CD4-positive, alpha-beta memory T cell (primary cell): ENCODE results near the gene DNA2. TPM values are rescaled to one million over a fixed set of nuclear protein-coding genes. Genes with fewer than 3 reads are reported as not detected.

Experiments
- CTCF ChIA-PET: fragments of 350-600 bp; sonication (Branson Sonifier 250); formaldehyde crosslinking; loops from one replicate; lab custom pipeline; 2021; ENCODE audit warnings: inconsistent platforms; ENCODE audit not compliant: partially characterized antibody; lab: Charles Lee
- POLR2A ChIA-PET: fragments of 350-600 bp; sonication (Branson Sonifier 250); formaldehyde crosslinking; loops from one replicate; lab custom pipeline; 2021; ENCODE audit not compliant: partially characterized antibody; lab: Charles Lee
- DNase-seq, 5 donors: peaks; one replicate each; pipeline versions ENCODE4 v3.0.0 to v3.0.0-alpha.2; 2020 to 2022; ENCODE audit warnings: mixed read lengths in 1 of 5
- H3K27ac ChIP-seq: one replicate; pipeline ENCODE4 v1.7.0; 2013; ENCODE audit warnings: low read depth, low read length
- H3K27me3 ChIP-seq: 2 replicates; pipeline ENCODE4 v1.7.0; 2013; ENCODE audit warnings: mild to moderate bottlenecking, low read length, moderate library complexity; ENCODE audit not compliant: insufficient read depth
- H3K36me3 ChIP-seq: 2 replicates; pipeline ENCODE4 v1.7.0; 2013; ENCODE audit warnings: mild to moderate bottlenecking, low read length, moderate library complexity; ENCODE audit not compliant: insufficient read depth
- H3K4me1 ChIP-seq: 2 replicates; pipeline ENCODE4 v1.7.0; 2013; ENCODE audit warnings: mild to moderate bottlenecking, low read length, moderate library complexity; ENCODE audit not compliant: insufficient read depth
- H3K4me3 ChIP-seq, 2 donors: one replicate each; pipeline ENCODE4 v1.7.0; 2013; ENCODE audit warnings: low read length in 2 of 2, mild to moderate bottlenecking in 1 of 2
- H3K9me3 ChIP-seq, 2 donors: one replicate each; pipeline ENCODE4 v1.7.0; 2013; ENCODE audit warnings: low read length in 2 of 2, control low read depth in 1 of 2; ENCODE audit not compliant: control insufficient read depth in 1 of 2
- H3K27ac Mint-ChIP-seq, 7 donors: one replicate each; pipeline ENCODE4 v1.8.0; 2020 to 2021; ENCODE audit warnings: mixed read lengths in 7 of 7, mild to moderate bottlenecking in 6 of 7, inconsistent platforms in 3 of 7, moderate library complexity in 3 of 7
- H3K27me3 Mint-ChIP-seq, 2 donors: one replicate each; pipeline ENCODE4 v1.8.0; 2020 to 2021; ENCODE audit warnings: mixed read lengths in 2 of 2
- H3K36me3 Mint-ChIP-seq, 2 donors: one replicate each; pipeline ENCODE4 v1.8.0; 2020 to 2021; ENCODE audit warnings: mixed read lengths in 2 of 2, inconsistent platforms in 1 of 2, mild to moderate bottlenecking in 1 of 2
- H3K4me1 Mint-ChIP-seq, 4 donors: one replicate each; pipeline ENCODE4 v1.8.0; 2020 to 2021; ENCODE audit warnings: mixed read lengths in 4 of 4, mild to moderate bottlenecking in 1 of 4
- H3K4me3 Mint-ChIP-seq, 8 donors: one replicate each; pipeline ENCODE4 v1.8.0; 2020 to 2021; ENCODE audit warnings: mixed read lengths in 8 of 8, mild to moderate bottlenecking in 7 of 8, moderate library complexity in 6 of 8, inconsistent platforms in 3 of 8
- H3K9me3 Mint-ChIP-seq, 8 donors: one replicate each; pipeline ENCODE4 v1.8.0; 2020 to 2021; ENCODE audit warnings: mixed read lengths in 8 of 8, mild to moderate bottlenecking in 5 of 8, inconsistent platforms in 3 of 8, moderate library complexity in 1 of 8
- intact Hi-C: fragments of 100-400 bp; cut with micrococcal nuclease; formaldehyde crosslinking; loops from one replicate; pipeline ENCODE4 v1.15.1; 2023
- polyA plus RNA-seq, 2 donors: library from polyadenylated mRNA; unstranded; fragments of 300-500 nt; fragmentation: Illumina TruSeq; gene quantifications; one replicate each; pipeline ENCODE4 v1.2.3, GENCODE V29; 2021
- total RNA-seq, 2 experiments: library from RNA; stranded (reverse); gene quantifications; one replicate each; pipeline ENCODE4 v1.2.3, GENCODE V29; 2021

The DNA2 gene
- total and polyA plus RNA-seq, 4 experiments from 2014 or later = 0.36 to 7.7 (median 3.3) TPM

GRCh38 chr10:68502846-68503245 lies 31.1 kb upstream of the DNA2 start:
- intact Hi-C loops = no loop called here
- Histone ChIP-seq H3K9me3 (no peaks in the 10 kb centered on the region), H3K36me3 (peaks cover 5% of the 10 kb centered on the region), H3K4me1 (no peaks in the 10 kb centered on the region), H3K27me3 (no peaks in the 10 kb centered on the region), H3K27ac (no peak overlapping the region), H3K4me3 (no peak overlapping the region)
- ChIA-PET POLR2A (no interaction called here), CTCF (no interaction called here)
- no peaks in the 10 kb centered on the region for H3K9me3 Mint-ChIP-seq
- no peak overlapping the region for H3K27ac Mint-ChIP-seq
- H3K27me3 Mint-ChIP-seq = no peaks in the 10 kb centered on the region
- peaks cover 0 to 1% (median 0%) of the 10 kb centered on the region in 4 donors for H3K4me1 Mint-ChIP-seq
- H3K4me3 Mint-ChIP-seq = no peak overlapping the region
- peaks cover 23 to 44% of the 10 kb centered on the region in 2 donors for H3K36me3 Mint-ChIP-seq
- no peak for DNase-seq

GRCh38 chr10:68501691-68502090 lies 29.9 kb upstream of the DNA2 start:
- Mint-ChIP-seq H3K9me3 (no peaks in the 10 kb centered on the region), H3K4me3 (no peak overlapping the region), H3K27ac (no peak overlapping the region), H3K4me1 (peaks cover 0 to 1% (median 0%) of the 10 kb centered on the region in 4 donors), H3K36me3 (peaks cover 26 to 47% of the 10 kb centered on the region in 2 donors), H3K27me3 (no peaks in the 10 kb centered on the region)
- no peaks in the 10 kb centered on the region for H3K27me3 ChIP-seq
- H3K9me3 ChIP-seq = no peaks in the 10 kb centered on the region
- no peak for DNase-seq
- H3K27ac ChIP-seq = no peak overlapping the region
- H3K4me1 ChIP-seq = no peaks in the 10 kb centered on the region
- no peak overlapping the region for H3K4me3 ChIP-seq
- POLR2A ChIA-PET = no interaction called here
- H3K36me3 ChIP-seq = peaks cover 5% of the 10 kb centered on the region
- intact Hi-C loops = no loop called here
- CTCF ChIA-PET = no interaction called here

- Mint-ChIP-seq H3K36me3 (peaks cover 31 to 50% of the 10 kb centered on the region in 2 donors), H3K4me1 (peaks cover 0 to 3% (median 0%) of the 10 kb centered on the region in 4 donors), H3K9me3 (no peaks in the 10 kb centered on the region), H3K27ac (no peak overlapping the region), H3K27me3 (no peaks in the 10 kb centered on the region), H3K4me3 (no peak overlapping the region)
- H3K27me3 ChIP-seq = no peaks in the 10 kb centered on the region
- no peak overlapping the region for H3K27ac ChIP-seq
- ChIA-PET POLR2A (no interaction called here), CTCF (interaction anchor here (1.4 kb wide), 1 partner anchor 51 kb away, joined by 3 read pairs; no protein-coding TSS in a partner anchor)
- intact Hi-C loops = no loop called here
- peaks cover 13% of the 10 kb centered on the region for H3K36me3 ChIP-seq
- H3K4me3 ChIP-seq = no peak overlapping the region
- H3K9me3 ChIP-seq = no peaks in the 10 kb centered on the region
- H3K4me1 ChIP-seq = no peaks in the 10 kb centered on the region
- no peak for DNase-seq
These were observed 27.8 kb upstream of the DNA2 start for GRCh38 chr10:68499544-68499943.

GRCh38 chr10:68496072-68496471 lies 24.3 kb upstream of the DNA2 start:
- no peak overlapping the region for H3K4me3 Mint-ChIP-seq
- Histone ChIP-seq H3K4me3 (no peak overlapping the region), H3K36me3 (peaks cover 13% of the 10 kb centered on the region), H3K27me3 (no peaks in the 10 kb centered on the region), H3K4me1 (no peaks in the 10 kb centered on the region), H3K9me3 (no peaks in the 10 kb centered on the region), H3K27ac (no peak overlapping the region)
- POLR2A ChIA-PET = no interaction called here
- peaks cover 0 to 2% (median 0%) of the 10 kb centered on the region in 4 donors for H3K4me1 Mint-ChIP-seq
- CTCF ChIA-PET = no interaction called here
- no peaks in the 10 kb centered on the region for H3K9me3 Mint-ChIP-seq
- peaks cover 34 to 50% of the 10 kb centered on the region in 2 donors for H3K36me3 Mint-ChIP-seq
- intact Hi-C loops = no loop called here
- H3K27ac Mint-ChIP-seq = peak overlapping the region in 2 of 7 donors; percentile 37 to 47
- no peaks in the 10 kb centered on the region for H3K27me3 Mint-ChIP-seq
- no peak for DNase-seq

GRCh38 chr10:68492118-68492517 lies 20.3 kb upstream of the DNA2 start:
- H3K27ac ChIP-seq = no peak overlapping the region
- no peak overlapping the region for H3K4me3 Mint-ChIP-seq
- H3K9me3 ChIP-seq = no peaks in the 10 kb centered on the region
- ChIA-PET POLR2A (no interaction called here), CTCF (no interaction called here)
- peaks cover 0 to 2% (median 0%) of the 10 kb centered on the region in 4 donors for H3K4me1 Mint-ChIP-seq
- peaks cover 30 to 53% of the 10 kb centered on the region in 2 donors for H3K36me3 Mint-ChIP-seq
- no peak overlapping the region for H3K27ac Mint-ChIP-seq
- H3K9me3 Mint-ChIP-seq = no peaks in the 10 kb centered on the region
- no peak overlapping the region for H3K4me3 ChIP-seq
- H3K27me3 Mint-ChIP-seq = no peaks in the 10 kb centered on the region
- DNase-seq = no peak
- intact Hi-C loops = no loop called here
- H3K36me3 ChIP-seq = peaks cover 13% of the 10 kb centered on the region
- no peaks in the 10 kb centered on the region for H3K4me1 ChIP-seq
- H3K27me3 ChIP-seq = no peaks in the 10 kb centered on the region

- peaks cover 6% of the 10 kb centered on the region for H3K36me3 ChIP-seq
- no peaks in the 10 kb centered on the region for H3K9me3 ChIP-seq
- no peaks in the 10 kb centered on the region for H3K4me1 ChIP-seq
- intact Hi-C loops = no loop called here
- peaks cover 25 to 51% of the 10 kb centered on the region in 2 donors for H3K36me3 Mint-ChIP-seq
- CTCF ChIA-PET = no interaction called here
- no peak overlapping the region for H3K27ac ChIP-seq
- POLR2A ChIA-PET = interaction anchor here (0.6 kb wide), 1 partner anchor 79 kb away, joined by 3 read pairs; no protein-coding TSS in a partner anchor
- H3K27me3 ChIP-seq = no peaks in the 10 kb centered on the region
- H3K27me3 Mint-ChIP-seq = no peaks in the 10 kb centered on the region
- no peak overlapping the region for H3K4me3 Mint-ChIP-seq
- no peaks in the 10 kb centered on the region for H3K9me3 Mint-ChIP-seq
- H3K27ac Mint-ChIP-seq = no peak overlapping the region
- no peak overlapping the region for H3K4me3 ChIP-seq
- DNase-seq = no peak
- no peaks in the 10 kb centered on the region for H3K4me1 Mint-ChIP-seq
These were observed 18.1 kb upstream of the DNA2 start for GRCh38 chr10:68489919-68490318.

GRCh38 chr10:68474021-68474420 lies 2.2 kb upstream of the DNA2 start:
- CTCF ChIA-PET = interaction anchor here (1.1 kb wide), 1 partner anchor 125 kb away, joined by 3 read pairs; no protein-coding TSS in a partner anchor
- peaks cover 5 to 24% (median 14%) of the 10 kb centered on the region in 4 donors for H3K4me1 Mint-ChIP-seq
- H3K27me3 Mint-ChIP-seq = no peaks in the 10 kb centered on the region
- intact Hi-C loops = no loop called here
- no peak overlapping the region for H3K27ac Mint-ChIP-seq
- Histone ChIP-seq H3K4me1 (peaks cover 16% of the 10 kb centered on the region), H3K4me3 (no peak overlapping the region), H3K9me3 (no peaks in the 10 kb centered on the region), H3K27ac (no peak overlapping the region), H3K36me3 (no peaks in the 10 kb centered on the region), H3K27me3 (no peaks in the 10 kb centered on the region)
- H3K9me3 Mint-ChIP-seq = peaks cover 0 to 2% (median 0%) of the 10 kb centered on the region in 8 donors
- DNase-seq = no peak
- POLR2A ChIA-PET = no interaction called here
- peak overlapping the region in 1 of 8 donors; percentile 33 for H3K4me3 Mint-ChIP-seq
- H3K36me3 Mint-ChIP-seq = peaks cover 4 to 5% of the 10 kb centered on the region in 2 donors
